Cardiac fibroblast (primary cell): Measurements from ENCODE around the gene DIAPH3.
A peak's percentile ranks its signal among the peaks of the same experiment; 100 is the strongest.

Experiments
- DNase-seq, 2 donors: peaks; one replicate each; pipeline versions ENCODE4 v3.0.0 to v3.0.0-alpha.2; 2010; ENCODE audit warnings: low read depth in 2 of 2
- H3K4me3 ChIP-seq, 2 donors: replicated peaks in 1 of 2; 1 replicate in 1 of 2; 2 replicates in 1 of 2; pipeline ENCODE4 v1.5.1; 2011; ENCODE audit warnings: low read depth in 2 of 2, low read length in 2 of 2, mild to moderate bottlenecking in 2 of 2, moderate library complexity in 1 of 2
- TF ChIP-seq, protein P1 (sequence below): IDR thresholded peaks from one replicate; pipeline ENCODE4 v1.5.1; 2011; ENCODE audit warnings: low read depth, mild to moderate bottlenecking, low read length, inconsistent platforms

DIAPH3 gene

GRCh38 chr13:60018536-60018935 lies 145.2 kb downstream of the DIAPH3 start:
- no peak for DNase-seq
- TF ChIP-seq, protein P1, sequence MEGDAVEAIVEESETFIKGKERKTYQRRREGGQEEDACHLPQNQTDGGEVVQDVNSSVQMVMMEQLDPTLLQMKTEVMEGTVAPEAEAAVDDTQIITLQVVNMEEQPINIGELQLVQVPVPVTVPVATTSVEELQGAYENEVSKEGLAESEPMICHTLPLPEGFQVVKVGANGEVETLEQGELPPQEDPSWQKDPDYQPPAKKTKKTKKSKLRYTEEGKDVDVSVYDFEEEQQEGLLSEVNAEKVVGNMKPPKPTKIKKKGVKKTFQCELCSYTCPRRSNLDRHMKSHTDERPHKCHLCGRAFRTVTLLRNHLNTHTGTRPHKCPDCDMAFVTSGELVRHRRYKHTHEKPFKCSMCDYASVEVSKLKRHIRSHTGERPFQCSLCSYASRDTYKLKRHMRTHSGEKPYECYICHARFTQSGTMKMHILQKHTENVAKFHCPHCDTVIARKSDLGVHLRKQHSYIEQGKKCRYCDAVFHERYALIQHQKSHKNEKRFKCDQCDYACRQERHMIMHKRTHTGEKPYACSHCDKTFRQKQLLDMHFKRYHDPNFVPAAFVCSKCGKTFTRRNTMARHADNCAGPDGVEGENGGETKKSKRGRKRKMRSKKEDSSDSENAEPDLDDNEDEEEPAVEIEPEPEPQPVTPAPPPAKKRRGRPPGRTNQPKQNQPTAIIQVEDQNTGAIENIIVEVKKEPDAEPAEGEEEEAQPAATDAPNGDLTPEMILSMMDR: no peak

DNA sequence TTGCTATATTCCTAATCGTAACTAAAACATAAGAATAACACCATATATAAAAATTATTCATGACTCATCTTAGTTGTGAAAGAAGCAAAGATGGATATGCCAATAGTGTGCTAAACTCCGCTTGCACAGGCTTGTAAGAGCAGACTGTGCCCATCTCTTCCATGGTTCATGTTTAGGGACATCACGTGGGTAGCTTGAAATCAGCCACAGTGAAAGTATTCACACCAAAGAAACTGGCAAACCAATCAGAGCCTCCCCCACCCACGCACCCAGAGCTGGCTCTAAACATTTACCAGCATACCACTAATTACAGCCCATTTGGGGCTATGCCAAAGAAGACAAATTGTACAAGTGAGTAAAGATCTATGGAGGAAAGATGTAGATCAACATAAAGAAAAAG lies 147.5 kb downstream of the DIAPH3 start:
- no peak for DNase-seq
- TF ChIP-seq, protein P1: no peak
- no peak overlapping the region for H3K4me3 ChIP-seq

More at GRCh38 chr13:60018536-60018935, 145.2 kb downstream of the DIAPH3 start:
- H3K4me3 ChIP-seq: no peak overlapping the region

GRCh38 chr13:60013166-60013565 lies 150.6 kb downstream of the DIAPH3 start:
- H3K4me3 ChIP-seq: no peak overlapping the region
- TF ChIP-seq, protein P1: no peak
- no peak for DNase-seq

- TF ChIP-seq, protein P1: no peak
- DNase-seq: no peak
- no peak overlapping the region for H3K4me3 ChIP-seq
Measured at GRCh38 chr13:60012488-60012887, 151.2 kb downstream of the DIAPH3 start.

DNA sequence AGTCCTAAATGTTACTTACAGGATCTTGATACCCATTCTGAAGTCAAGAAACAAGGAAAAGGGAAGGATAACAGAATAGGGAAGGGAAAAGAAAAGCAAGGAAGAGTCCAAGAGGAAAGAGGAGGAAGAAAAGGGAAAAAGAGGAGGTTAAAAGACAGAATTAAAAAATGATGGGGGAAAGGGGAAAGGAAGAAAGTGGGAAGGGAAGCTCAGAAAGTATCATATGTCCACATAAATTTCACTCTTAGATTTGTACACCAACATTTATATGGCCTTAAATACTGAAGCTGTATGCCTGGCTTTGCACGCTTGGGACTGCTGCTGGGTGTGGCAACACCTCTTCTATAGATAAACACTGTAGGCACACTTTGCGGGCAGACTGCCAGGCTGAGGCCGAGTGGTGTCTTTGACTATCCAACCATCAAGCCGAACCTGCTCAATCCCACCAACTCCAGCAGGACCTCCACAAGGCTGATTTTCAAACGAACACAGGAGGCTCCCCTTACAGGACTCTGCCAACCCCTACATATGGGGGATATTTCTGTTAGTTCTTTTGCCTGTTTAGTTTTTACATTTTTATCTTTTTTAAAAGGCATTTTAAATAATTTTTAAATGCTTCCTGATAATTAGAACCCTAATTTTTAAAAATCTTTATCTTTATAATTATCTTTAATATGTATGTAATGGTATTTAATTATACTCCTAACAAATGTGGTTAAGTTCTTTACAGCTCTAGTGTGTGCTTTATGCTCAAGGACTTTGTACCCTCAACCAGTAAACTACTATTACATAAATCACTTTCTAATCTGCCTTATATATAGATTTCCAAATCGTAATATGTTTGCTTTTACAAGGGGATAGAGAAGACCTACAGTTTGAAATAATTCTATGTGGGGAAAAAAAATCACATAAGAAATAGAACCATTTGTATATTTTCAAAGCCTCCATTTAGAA lies 154.2 kb downstream of the DIAPH3 start:
- no peak for DNase-seq
- TF ChIP-seq, protein P1: no peak
- H3K4me3 ChIP-seq: no peak overlapping the region

DNA sequence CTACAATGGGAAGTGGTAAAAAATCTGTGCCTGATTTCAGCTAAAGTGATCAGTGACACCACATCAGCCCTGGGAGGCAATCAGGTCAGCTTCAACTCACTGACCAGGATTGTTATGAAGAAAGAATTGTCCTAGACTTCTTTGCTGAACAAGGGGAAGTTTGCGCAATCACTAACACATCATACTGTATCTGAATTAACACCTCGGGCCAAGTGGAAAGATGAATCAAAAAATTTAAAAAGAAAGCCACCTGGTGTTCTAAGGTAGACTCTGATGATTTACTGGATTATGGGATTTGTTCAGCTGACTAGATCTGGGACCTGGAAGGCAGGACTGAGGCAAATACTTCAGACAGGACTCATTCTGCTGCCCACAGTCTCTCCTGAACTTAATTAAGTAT lies 161.8 kb downstream of the DIAPH3 start:
- no peak overlapping the region for H3K4me3 ChIP-seq
- TF ChIP-seq, protein P1: no peak
- peak; percentile 7 for DNase-seq

- no peak for DNase-seq
- no peak overlapping the region for H3K4me3 ChIP-seq
- TF ChIP-seq, protein P1: no peak
Measured at GRCh38 chr13:60000976-60001375, 162.8 kb downstream of the DIAPH3 start.
